HG02885 (cell line): ENCODE measurements around the gene RNF44.
"Not testable (repeated sequence)": the region's sequence is repeated elsewhere in the genome, so short reads cannot be mapped to it uniquely, and the experiment has no call there.

Source experiments
- ATAC-seq: cut with Tn5 transposase; IDR thresholded peaks from one replicate; pipeline ENCODE4 v1.9.1; 2021; ENCODE audit warnings: mild to moderate bottlenecking; ENCODE audit not compliant: unreplicated experiment, poor library complexity

The RNF44 gene

DNA sequence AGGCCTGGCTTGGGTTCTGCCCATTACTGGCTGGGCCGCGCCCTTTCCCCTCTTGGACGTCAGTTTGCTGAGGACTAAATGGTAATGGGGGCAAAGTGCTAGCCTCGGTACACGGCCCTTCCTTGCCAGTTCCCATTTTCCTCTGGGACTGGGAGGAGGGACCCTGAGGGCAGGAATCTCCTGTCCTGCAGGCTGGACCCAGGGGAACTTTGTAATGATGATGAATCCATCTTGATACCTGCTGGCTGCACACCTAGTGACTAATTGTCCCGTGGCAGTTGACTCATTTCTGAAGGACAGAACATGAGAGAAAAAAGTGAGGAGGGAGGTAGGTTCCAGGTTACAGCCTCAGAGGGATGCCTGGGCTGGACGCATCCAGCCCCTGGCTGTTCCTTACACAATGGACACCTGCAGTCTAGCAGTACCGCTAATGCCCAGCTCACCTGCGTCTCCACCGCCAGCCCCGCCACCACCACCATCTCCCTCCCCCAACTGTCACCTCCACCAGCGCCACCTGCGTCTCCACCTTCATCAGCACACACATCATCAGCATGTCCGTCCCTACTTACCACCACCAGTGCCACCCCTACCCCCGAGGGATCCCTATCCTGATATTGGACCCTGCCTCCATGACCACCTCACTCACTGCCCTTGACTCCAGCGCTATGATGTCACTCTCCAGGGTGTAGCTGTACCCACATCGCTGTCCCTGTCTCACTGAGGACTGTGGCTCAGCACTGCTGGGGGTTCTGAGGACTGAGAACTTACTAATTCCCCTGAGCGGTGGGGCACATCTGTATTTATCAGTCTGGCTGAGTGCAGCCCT lies 16.3 kb upstream of the RNF44 start:
- ATAC-seq: no peak

DNA sequence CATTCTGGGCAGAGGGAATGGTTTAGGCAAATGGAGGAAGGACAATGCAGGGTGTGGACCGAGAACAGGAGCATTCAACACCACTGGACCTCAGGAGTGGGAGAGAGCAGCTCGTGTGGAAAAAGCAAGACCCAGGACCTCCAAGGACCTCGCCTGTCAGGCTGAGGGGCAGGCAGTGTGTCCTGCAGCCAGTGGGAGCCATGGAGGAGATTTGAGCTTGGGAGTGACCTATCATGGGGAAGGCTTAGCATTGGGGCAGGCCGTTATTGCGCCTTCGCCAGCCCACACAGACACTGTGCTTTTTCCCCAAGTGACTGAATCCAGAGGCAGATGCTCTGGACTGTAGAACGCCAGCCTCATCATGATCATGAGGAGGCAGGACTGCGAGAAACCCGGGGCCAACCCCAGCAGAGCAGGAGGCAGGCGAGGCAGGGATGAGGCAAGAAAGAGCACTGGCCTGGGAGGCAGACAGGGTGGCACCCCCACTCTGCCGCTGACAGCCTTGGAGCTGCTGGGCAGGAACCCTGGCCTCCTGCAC lies 15.2 kb upstream of the RNF44 start:
- no peak for ATAC-seq

DNA sequence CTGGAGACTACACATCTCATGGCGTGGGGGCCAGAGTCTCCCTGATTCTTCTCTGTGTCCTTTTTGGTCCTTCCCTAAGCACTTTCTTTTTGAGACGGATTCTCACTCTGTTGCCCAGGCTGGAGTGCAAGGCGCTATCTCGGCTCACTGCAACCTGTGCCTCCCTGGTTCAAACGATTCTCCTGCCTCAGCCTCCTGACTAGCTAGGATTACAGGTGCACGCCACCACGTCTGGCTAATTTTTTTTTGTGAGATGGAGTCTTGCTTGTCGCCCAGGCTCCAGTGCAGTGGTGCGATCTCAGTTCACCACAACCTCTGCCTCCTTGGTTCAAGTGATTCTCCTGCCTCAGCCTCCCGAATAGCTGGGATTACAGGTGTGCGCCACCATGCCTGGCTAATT lies 13.7 kb upstream of the RNF44 start:
- not testable (repeated sequence) for ATAC-seq

DNA sequence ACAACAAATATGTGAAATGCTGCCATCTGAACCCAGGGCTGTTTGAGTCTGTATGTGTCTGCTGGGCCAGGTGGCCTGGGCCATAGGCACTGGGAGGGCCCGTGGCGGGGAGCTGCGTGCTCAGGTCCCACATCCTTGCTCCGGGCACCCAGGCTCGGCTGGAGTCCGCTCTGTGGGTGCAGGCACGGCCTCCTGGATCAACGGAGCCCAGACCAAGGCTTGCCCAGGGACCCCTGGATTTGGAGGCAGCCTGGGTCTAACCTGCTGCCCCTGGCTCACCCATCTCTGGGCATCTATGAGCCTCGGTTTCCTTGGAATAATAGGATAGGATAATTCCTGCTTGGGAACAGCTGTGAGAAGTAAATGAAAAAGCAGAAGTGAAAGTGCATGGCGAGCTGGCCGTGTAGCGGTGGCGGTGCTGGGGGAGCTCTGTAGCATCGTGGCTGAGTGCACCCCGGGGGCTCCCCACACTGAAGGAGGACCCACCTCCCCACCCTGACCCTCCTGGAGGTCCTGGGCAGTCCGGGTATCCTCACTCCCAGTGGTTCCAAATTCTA lies 13.2 kb upstream of the RNF44 start:
- no peak for ATAC-seq

DNA sequence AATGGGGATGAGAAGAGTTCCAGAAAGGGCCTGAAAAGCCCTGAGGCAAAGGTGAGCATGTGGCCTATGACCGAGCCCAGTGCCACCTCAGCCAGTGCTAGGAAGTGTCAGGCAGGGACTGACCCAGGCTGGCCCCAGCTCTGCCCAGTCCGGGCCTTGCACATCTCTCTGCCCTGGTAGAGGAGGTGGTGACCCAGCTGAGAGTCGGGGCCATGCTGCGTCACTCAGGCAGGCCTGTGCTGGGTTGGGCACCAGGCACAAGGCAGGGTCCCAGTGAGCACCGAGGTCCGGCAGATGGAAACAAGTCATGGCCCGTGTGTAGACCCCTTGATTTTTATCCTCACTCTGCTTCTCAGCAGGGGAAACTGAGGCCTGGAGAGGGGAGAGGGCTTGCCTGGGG lies 12.7 kb upstream of the RNF44 start:
- ATAC-seq: no peak

DNA sequence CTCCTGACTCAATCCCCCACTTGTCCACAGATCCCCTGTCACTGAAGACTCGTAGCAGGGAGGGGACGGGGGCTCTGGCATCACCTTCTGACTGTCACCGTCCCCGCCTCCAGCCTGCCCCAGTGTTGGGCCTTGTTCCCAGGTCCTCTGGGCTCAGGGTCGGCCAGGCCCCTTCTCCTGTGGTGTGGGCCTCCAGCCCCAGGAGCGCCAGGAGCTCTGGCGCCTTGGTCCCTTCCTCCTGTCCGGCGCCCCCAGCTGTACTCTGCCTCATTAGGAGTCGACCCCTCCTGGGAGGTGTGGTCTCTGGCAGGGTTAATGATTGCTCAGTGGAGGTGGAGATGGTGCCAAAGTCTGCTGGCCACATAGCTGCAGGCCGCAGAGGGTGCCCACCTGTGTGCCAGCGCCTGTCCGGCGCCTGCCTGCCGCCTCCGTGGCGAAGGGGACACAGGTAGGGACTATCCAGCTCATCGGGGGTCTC lies 11.8 kb upstream of the RNF44 start, which contains the start of gene CDHR2:
TSS of gene CDHR2 (plus strand) at position 376 of the 478 bp plus-strand sequence. CDS start 16,011 bp downstream, outside the sequence.
- no peak for ATAC-seq

DNA sequence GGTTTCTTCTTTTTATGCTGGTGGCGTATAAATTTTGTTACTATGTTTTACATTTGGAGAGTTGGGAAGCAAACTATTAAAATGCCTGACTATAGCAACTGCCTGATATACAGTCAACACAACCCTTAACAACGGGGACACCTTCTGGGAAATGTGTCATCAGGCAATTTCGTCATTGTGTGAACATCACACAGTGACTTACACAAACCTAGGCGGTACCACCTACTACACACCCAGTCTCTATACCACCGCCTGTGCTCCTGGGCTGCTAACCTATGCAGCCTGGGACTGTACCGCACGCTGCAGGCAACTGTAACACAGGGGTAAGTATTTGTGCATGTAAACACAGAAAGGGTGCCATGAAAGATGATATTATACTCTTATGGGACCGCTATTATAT lies 10.6 kb upstream of the RNF44 start:
- ATAC-seq: no peak

DNA sequence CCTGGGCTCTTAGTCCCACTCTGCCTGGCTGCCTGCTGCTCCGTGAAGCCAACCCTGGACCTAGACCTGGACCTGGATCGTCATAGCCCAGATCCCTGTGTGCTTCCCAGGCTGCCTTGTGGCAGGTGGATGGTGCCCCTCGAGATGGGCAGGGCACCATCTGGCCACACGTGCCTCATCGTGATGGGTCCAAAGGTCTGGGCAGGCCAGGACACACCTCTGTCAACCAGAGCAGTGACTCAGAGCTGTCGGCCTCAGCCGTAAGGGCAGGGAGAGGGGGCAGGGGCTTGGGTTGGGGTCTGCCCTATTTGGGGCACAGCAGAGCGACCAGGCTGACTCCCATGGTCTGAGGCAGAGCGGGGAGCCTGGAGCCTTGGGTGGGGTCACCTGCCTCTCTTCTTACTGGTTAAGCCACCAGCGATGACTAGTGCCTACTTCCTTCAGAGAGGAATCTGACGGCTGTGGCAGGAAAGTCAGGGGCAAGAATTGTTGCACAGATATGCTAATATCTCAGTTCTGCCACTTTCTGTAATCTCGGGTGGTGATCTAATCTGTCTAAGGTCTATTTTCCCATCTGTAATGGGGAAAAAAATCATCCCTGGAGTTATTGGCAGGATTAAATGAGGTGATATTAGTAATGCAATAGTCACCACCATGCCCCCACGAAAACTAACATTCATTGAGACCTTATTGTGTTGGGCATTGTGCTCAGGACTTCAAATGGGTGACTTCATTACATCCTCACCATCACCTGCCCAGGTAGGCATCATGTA lies 8.7 kb upstream of the RNF44 start:
- ATAC-seq: no peak

DNA sequence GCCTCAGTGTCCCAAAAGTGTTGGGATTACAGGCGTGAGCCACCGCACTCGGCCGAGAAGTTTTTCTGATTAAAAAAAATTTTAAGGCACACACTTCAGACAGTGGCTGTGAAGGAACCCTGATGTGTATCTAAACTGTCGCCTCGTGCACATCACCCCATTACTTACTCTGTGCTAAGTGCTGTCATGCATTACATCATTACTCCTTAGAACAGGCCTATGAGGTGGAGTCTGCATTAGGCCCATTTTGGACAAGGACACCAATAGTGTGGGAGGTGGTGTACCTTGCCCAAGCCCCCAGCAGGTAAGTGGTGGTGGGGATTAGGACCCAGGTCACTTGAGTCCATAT lies 8.2 kb upstream of the RNF44 start:
- ATAC-seq: no peak

DNA sequence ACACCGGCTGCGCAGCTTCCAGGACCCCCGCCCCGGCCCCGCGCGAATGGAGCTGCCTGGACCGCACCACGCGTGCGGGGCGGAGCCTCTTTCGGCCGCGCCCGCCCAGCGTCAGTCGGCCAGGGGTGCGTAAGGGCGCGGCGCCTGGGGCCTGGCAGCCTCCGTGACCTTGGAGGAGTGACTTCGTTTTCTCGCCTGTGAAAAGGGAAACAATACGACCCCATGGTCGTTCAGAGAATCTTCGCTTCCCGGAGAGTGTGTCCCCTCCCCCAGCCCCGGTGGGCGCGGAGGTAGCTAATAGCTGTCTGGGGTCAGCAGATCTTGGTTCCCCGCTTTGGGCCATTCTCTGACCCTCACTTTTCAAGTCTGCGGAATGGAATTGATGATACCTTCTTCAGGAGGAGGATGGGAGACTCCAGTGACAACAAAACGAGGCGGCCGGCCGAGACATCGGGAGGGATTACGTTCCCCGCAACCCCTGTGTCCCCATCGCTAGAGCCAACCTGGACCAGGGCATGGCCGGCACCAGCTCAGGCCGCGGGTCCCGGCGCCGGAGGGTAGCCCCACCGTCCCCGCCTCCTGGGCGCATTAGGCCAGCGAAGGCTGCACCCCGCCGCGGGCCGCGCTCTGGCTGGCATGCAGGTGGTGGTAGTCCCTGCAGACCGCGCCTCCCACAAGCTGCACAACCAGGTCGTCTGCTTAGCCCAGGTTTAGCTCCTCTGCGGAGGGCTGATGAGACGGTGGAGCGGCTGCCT lies 6.4 kb upstream of the RNF44 start:
- ATAC-seq: peak; percentile 78

DNA sequence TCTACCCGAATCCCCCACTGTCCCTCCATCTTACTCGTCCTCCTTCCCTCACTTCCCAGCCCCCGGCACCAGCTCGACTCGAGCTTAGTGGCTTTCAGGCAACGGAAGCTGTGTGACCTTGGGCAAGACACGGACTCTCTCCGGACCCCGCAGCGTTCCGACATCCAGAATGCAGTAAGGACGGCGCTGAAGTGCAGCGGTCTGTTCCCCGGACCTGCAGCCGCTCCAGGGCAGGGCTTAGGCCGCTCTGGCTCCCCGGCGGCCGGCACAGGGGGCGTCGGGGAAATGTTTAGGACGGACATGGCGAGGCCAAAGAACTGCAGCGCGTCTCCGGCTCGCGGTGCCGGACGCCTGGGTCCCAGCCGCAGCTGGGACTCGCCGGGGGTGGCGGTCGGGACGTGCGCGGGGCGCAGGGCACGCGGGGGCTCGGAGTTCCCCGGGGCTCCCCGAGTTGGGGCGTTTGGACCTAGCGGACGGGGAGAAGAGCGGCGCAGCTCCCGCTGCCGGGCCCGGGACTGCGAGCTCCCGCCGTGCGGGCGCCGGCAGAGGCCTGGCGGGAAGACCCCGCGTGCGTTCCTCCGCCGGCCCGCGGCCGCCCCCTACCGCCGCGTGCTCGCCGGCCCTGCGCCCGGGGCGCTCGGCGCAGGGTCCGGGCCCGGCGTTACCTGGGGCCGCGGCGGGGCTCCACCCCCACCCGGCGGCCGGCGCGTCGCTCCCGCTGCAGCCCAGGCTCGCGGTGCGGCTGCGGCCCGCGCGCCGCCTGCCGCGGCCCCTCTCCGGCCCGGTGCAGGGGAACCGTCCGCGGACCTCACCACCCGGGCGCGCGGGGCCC lies 5.6 kb upstream of the RNF44 start:
- ATAC-seq: peak; percentile 64

DNA sequence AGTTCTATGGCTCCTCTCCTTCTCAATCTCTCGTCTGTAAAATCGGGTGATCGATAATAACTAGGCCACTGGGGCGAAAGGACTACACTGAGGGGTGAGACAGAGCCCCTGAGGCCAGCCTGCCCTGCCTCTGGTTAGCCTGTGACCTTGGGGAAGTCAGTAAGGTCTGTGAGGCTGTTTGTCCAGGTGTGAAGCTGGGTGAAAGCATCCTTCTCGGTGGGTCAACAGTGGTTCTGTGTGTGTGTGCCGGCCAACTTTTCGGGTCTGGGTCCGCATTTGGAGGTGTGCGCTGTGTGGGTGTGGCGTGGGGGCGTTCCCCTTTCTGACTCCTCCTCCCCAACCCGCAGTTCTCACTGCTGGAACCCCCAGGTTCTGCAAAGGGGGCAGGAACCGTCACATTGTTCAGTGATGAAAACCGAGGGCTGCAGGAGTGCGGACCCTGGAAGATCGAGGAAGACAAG lies 5.0 kb upstream of the RNF44 start:
- no peak for ATAC-seq

DNA sequence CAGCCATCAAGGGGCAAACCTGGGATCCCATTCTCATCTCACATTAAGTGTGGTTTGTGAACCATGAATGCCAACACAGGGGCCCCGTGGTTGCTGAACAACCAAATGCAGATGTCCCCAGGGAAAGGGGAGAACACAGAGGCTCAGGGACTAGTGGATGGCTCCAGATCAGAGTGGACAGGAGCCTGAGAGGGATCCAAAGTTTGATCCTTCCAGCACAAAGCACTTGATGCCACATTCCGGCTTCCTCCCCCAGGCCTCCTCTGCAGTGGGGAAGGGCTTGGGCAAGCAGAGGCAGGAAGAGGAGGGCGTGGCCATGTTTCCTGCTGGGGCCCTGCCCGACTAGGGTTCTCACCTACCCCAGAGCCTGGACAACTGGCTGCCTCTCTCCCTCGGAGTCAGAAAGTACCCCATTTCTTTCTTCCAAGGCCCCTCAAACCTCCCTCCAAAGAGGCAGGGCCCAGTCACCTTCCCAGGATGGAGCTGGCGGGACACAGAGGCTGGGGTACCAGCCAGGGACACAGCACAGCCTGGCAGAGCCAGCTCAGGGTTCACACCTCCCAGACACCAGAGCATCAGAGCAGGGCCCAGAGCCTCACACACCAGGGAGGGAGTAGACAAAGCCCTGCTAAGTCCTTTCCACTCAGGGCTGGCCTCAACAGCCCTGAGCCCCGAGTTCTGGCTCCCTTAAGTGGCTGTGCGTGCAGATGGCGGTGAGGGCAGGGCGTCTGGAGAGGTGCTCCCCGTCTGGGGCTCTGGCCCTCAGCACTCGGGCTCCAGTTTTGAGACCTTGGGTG lies 4.3 kb upstream of the RNF44 start:
- no peak for ATAC-seq

DNA sequence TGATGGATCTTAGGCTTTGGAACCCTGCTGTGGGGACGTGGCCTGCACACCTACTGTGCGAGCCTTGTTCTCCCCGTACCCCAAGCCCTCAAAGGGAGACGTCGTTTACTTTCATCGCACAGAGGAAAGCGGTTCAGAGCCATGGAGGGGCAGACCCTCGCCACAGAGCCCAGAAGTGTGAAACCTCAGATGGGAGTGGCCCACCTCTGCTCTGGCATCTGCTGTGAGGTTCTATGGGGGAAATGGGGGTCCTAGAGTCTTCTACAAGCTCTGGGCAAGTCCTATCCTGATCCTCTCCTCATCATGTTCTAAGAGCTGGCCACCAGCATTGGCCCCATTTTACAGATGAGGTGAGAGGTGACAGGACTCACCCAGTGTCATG lies 3.7 kb upstream of the RNF44 start:
- no peak for ATAC-seq

DNA sequence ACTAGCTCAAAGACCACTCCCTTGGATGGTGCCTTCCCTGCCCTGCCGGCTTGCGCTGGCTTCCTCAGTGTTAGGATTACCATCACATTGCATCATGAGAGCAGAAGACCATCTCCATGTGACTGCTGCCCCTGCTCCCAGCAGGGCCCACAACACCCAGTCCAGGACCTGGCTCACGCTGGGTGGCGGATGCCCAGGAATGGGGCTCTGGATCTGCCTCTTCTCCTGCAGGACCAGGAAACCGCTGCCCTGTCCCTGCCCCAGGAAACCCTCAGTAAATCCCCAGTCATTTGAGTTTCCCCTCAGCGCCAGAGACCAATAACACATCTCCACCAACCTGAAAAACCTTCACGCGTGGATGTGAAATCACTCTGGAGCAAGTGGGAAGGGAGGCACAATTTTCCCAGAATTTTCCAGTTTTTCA lies 3.3 kb upstream of the RNF44 start:
- no peak for ATAC-seq

DNA sequence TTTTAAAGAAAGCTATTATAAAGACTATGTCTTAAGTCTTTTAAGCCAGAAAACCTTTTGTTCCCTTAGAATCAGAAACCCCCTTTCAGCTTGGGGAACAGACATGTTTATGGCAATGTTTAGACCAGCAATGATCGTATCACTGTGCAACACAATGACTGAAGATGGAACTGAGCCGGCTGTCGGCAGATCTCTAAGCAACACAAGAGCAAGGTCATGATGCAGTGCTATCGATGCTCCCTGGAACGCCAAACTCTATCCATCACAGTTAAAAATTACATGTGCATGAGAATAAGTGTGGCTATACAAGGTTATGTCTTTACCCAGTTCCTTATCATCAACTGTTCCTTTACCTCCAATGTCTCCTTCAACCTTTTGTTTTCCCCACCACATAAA lies 1.8 kb upstream of the RNF44 start:
- no peak for ATAC-seq

DNA sequence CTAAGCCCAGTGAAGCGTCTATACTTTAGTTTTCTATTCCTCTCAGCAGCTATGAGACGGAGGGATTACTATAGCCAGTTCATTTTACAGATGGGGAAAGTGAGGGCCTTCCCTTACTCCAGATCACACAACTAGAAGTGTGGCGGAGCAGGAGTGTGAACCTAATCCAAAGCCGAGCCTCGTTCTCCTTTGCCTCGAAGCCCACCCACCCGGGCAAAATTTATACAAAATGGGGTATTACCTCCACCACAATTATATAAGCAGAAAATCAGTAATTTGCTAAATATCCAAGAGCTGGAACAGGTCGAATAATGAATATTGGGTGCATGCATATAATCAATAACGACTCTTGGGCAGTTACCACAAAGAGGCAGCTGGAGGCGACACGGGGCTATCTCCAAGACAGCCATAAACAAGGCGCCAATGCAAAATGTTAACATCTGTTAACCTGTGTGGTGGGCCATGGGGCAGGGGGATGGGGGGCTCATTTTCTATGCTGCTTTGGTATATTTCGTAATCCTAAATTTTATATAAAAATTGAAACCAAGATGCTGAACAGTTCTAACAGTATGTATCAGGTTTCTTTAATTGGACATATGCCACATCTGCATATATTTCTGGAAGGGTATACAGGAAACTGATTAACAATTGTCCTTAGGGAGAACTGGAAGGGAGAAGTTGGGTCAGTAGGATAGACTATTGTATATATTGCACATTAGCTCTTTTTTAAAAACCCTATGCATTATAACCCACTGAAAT lies 1.2 kb upstream of the RNF44 start:
- no peak for ATAC-seq
